GM20000 (cell line): ENCODE measurements around the gene C9orf72.

Source experiments
- DNase-seq: peaks from one replicate; pipeline ENCODE4 v3.0.0; 2012; ENCODE audit warnings: low spot score
- TF ChIP-seq, protein P1 (sequence below): IDR thresholded peaks from 2 replicates; pipeline ENCODE4 v1.5.1; 2012; ENCODE audit warnings: mild to moderate bottlenecking, control low read depth; ENCODE audit errors: extremely low read depth, missing control alignments

The C9orf72 gene

DNA sequence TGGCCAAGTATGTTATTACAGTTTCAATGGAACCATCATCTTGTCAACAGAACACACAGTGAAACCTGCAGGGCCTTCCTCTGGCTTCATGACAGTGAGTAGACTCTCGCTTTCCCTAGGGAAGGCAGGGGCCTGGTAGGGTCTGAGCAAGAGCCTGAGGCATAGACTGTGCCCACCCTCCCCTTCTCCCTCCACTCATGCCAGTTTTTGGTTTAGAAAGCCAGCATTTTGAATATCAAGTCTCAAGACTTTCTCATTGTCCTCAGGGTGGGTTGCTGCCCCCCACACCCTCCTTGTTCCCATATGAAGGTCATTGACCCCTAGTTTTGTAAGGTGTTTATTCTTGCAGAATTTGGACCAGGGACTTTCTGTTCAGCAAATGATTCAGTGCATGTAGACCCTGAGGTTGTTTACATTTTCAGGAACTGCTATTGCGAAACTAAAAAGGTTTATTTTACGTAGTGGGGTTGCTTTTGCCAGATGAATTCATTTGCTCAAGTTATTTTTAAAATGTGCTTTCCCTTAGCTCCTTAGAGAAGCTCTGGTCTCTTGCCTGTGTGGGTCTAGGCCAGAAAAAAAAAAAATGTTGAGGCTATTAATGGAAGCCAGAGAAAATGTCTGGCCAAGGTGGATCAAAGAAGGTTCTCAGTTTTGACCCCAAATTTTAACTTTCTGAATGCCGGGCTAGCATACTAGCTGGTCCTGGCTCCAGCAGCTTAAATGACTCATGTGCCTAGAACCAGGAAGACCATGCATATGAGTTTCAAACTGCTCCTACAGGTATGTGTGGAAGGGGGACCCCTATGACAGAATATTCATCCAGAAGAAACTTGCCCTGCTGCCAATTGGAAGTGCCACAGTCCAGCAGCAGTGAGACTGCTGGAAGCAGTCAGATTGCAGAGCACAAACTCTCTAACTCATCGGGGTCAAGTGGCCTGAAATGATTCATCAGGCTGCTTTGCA is 33.5 kb downstream of the C9orf72 start:
- no peak for DNase-seq
- TF ChIP-seq, protein P1, sequence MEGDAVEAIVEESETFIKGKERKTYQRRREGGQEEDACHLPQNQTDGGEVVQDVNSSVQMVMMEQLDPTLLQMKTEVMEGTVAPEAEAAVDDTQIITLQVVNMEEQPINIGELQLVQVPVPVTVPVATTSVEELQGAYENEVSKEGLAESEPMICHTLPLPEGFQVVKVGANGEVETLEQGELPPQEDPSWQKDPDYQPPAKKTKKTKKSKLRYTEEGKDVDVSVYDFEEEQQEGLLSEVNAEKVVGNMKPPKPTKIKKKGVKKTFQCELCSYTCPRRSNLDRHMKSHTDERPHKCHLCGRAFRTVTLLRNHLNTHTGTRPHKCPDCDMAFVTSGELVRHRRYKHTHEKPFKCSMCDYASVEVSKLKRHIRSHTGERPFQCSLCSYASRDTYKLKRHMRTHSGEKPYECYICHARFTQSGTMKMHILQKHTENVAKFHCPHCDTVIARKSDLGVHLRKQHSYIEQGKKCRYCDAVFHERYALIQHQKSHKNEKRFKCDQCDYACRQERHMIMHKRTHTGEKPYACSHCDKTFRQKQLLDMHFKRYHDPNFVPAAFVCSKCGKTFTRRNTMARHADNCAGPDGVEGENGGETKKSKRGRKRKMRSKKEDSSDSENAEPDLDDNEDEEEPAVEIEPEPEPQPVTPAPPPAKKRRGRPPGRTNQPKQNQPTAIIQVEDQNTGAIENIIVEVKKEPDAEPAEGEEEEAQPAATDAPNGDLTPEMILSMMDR, result no peak

DNA sequence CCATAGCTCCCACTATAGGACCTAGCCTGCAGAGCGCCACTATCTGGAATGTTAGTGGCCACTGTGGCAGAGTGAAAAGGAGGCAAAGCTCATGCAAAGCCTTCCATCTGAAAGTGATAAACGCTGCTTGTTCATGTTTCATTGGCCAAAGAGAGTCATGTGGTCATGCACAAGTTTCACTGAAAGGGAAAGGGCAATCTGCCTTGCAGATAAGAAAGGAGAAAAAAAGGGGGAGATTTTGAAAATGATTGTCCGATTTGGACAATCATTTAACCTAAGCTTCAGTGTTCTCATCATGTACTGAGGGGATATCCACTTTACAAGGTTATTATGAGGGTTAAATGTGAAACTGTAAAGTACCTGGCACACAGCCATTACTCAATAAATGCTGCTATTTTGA is 34.6 kb downstream of the C9orf72 start:
- no peak for DNase-seq
- TF ChIP-seq, protein P1, result no peak

DNA sequence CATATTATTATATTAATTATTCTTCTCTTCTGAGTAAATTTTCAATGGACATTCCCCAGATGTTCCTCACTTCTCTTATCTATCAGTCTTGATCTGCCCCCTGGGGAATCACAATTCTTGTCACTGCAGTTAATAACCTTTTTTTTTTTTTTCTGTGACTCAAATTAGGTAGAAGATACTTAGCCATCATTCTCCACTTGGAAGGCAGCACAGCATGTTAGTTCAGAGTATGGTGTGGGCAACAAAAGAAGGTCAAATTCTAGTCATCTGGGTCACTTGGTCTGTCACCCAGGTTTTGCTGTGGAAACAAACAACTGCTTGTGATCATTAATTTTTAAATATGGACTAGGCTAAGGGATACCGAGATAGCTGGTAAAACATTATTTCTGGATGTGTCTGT is 35.5 kb downstream of the C9orf72 start:
- DNase-seq, result no peak
- TF ChIP-seq, protein P1, result no peak

DNA sequence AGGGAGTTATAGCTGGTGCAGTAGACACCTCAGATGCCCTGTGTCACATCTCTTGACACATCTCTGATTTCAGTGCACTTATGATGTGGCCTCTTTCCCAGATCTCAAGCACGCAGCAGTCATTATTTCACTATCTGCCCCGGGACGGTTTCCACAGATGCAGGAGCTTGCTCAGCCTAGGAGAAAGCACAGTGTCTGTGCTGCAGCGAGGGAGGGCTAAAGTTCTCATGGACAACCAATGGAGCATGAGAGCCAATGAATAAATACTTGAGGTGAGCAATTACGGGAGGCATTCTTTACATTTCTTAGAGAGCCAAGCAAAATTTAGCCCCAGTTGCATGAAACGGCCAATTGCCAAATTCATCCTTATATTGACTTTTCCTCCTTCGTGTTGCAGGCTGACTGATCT is 36.2 kb downstream of the C9orf72 start:
- no peak for DNase-seq
- TF ChIP-seq, protein P1, result no peak

DNA sequence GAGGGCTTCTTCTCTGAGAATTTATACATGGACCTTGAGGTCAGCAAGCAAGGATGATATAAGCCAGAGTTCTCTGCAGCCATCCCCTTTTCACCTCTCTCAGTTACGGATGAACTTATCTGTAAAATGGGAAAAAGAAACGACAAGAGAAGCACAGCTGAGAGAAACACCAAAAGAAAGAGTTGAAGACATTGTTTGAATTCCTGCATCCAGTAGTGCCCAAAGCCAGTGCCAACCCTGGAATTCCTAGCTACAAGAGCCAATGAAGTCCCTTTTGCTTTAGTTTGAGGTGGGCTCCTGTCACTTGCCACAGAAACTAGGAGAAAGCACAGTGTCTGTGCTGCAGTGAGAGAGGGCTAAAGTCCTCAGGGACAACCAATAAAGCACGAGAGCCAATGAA is 37.1 kb downstream of the C9orf72 start:
- TF ChIP-seq, protein P1, result no peak
- DNase-seq, result no peak

DNA sequence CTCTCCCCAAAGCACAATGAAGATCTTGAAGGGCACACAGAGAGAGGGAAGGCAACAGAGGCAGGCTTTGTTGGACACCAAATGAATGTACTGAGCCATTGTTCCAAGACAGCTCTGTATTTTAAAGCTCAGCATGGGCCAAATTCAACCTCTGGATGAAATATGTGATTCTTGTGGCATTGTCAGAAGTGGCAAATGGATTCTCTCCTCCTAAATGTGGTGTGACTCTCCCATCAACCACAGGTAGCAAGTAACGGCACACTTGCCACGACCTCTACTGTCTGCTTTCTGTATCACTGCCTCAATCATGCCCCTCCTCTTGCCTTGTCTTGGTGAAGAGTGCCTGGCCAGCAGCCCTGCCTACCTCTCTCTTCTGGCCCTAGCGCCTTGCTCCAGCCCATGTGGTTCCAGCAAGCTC is 37.6 kb downstream of the C9orf72 start:
- TF ChIP-seq, protein P1, result no peak
- DNase-seq, result no peak

DNA sequence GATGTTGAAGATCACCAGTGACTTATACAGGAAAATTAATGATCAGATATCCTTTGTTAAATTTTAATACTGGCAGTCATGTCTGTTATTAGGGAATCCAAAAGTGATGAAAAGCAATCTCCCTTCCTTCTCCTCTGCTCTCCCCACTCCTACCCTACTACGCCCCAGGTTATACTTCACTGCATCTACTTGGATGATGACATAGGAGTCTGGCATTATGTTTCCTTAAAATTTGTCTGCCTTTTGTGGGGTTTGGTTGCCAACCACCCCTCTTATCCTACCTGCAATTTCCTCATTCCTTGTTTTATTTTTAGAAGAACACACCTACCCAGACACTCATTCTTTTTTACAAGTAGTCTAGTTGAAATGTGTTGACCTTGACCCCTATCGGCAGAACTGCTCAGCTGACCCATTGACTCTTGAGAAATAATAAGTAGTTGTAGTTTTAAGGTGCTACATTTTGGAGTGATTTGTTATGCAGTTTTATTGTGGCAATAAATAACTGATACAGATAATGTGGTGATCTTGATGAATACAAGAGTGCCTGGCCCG is 38.5 kb downstream of the C9orf72 start:
- DNase-seq, result no peak
- TF ChIP-seq, protein P1, result no peak
